ENCODE data around the gene SMC4. TPM values are rescaled to one million over a fixed set of nuclear protein-coding genes. Genes with fewer than 3 reads are reported as not detected.
A peak's percentile ranks its signal among the peaks of the same experiment; 100 is the strongest.

SMC4 gene
- total and polyA plus RNA-seq, 2 of the 13 experiments (the other 11 are each of a cell fraction or from before 2014, with no cell fraction given) = 19.2 to 74.3 TPM

DNA sequence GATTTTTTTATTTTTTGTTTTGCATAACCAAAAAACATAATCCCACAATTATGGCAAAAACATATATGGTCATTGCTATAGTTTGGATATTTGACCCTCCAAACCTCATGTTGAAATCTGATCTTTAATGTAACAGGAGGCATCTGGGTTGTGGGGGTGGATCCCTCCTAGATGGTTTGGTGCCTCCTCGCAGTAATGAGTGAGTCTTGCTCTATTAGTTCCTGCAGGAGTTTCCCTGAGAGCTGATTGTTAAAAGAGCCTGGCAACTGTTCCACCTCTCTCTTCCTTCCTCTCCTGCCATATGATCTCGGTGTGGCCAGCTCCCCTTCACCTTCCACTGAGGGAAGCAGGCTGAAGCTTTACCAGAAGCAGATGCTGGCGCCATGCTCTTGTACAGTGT lies 83.3 kb downstream of the SMC4 start:
- whole genome bisulfite sequencing (ENCODE audit: low lambda C conversion rate) = 54% methylated on average over 3 of the region's 3 CpGs
- H3K36me3 ChIP-seq (replicated peaks in 1 of 2; ENCODE audit: control insufficient read depth in 1 of 2, insufficient read depth in 2 of 2, low read length in 2 of 2) = no peaks in the 10 kb centered on the region
- BruUV-seq (replicated peaks) = no TSS peak
- ChIA-PET CTCF (ENCODE audit: low intra/inter-chr PET ratio, low total read pairs) (no interaction called here), POLR2A (no interaction called here)
- in situ Hi-C loops (cut with HindIII; ENCODE audit: extremely low pct_ligation_motif_present, low pct_unique_long_range_greater_than_20kb) = no loop called here
- ATAC-seq (no peak), DNase-seq (ENCODE audit: low spot score) (no peak), FAIRE-seq (no peak)
- peaks cover 6% of the 10 kb centered on the region; the same call in 1 of the 2 replicates for H3K4me1 ChIP-seq (ENCODE audit: insufficient read depth, low read length)
- H3K9me3 ChIP-seq (ENCODE audit: low read length) = no peaks in the 10 kb centered on the region
- H3K79me2 ChIP-seq (ENCODE audit: insufficient read depth, low read length) = no peaks in the 10 kb centered on the region
- no peak overlapping the region for H3K9ac ChIP-seq (ENCODE audit: insufficient read depth, low read depth, low read length)
- H4K20me1 ChIP-seq (ENCODE audit: insufficient read depth, low read length) = no peaks in the 10 kb centered on the region
- TF ChIP-seq SOX5 (CRISPR knock-in tag; IDR thresholded peaks at IDR 0.05; ENCODE audit: borderline replicate concordance) = no peak
- TF ChIP-seq, protein P1, sequence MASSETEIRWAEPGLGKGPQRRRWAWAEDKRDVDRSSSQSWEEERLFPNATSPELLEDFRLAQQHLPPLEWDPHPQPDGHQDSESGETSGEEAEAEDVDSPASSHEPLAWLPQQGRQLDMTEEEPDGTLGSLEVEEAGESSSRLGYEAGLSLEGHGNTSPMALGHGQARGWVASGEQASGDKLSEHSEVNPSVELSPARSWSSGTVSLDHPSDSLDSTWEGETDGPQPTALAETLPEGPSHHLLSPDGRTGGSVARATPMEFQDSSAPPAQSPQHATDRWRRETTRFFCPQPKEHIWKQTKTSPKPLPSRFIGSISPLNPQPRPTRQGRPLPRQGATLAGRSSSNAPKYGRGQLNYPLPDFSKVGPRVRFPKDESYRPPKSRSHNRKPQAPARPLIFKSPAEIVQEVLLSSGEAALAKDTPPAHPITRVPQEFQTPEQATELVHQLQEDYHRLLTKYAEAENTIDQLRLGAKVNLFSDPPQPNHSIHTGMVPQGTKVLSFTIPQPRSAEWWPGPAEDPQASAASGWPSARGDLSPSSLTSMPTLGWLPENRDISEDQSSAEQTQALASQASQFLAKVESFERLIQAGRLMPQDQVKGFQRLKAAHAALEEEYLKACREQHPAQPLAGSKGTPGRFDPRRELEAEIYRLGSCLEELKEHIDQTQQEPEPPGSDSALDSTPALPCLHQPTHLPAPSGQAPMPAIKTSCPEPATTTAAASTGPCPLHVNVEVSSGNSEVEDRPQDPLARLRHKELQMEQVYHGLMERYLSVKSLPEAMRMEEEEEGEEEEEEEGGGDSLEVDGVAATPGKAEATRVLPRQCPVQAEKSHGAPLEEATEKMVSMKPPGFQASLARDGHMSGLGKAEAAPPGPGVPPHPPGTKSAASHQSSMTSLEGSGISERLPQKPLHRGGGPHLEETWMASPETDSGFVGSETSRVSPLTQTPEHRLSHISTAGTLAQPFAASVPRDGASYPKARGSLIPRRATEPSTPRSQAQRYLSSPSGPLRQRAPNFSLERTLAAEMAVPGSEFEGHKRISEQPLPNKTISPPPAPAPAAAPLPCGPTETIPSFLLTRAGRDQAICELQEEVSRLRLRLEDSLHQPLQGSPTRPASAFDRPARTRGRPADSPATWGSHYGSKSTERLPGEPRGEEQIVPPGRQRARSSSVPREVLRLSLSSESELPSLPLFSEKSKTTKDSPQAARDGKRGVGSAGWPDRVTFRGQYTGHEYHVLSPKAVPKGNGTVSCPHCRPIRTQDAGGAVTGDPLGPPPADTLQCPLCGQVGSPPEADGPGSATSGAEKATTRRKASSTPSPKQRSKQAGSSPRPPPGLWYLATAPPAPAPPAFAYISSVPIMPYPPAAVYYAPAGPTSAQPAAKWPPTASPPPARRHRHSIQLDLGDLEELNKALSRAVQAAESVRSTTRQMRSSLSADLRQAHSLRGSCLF (CRISPR knock-in tag; IDR thresholded peaks at IDR 0.05; ENCODE audit: borderline replicate concordance) = no peak
- no peak for TF ChIP-seq ZNF83 (CRISPR knock-in tag; IDR thresholded peaks at IDR 0.05; ENCODE audit: borderline replicate concordance)
- TF ChIP-seq NR2C2 (CRISPR knock-in tag; IDR thresholded peaks at IDR 0.05; ENCODE audit: borderline replicate concordance) = no peak
- no peak for TF ChIP-seq ZNF256 (CRISPR knock-in tag; conservative IDR thresholded peaks at IDR 0.05)
- no peak for TF ChIP-seq MTA3 (CRISPR knock-in tag; IDR thresholded peaks at IDR 0.05)
- no peak for TF ChIP-seq NFATC3 (CRISPR knock-in tag; IDR thresholded peaks at IDR 0.05)
- no peak overlapping the region for H3K27ac ChIP-seq (ENCODE audit: extremely low read length, insufficient read depth, low read length)
- H3K4me2 ChIP-seq (ENCODE audit: low read depth, low read length) = no peak overlapping the region
- no peaks in the 10 kb centered on the region for H3K27me3 ChIP-seq (ENCODE audit: control insufficient read depth in 1 of 2, insufficient read depth in 2 of 2, low read length in 2 of 2)
- intact Hi-C loops (cut with micrococcal nuclease; ENCODE audit: unreplicated experiment) = loop anchor here (10.0 kb wide), 1 partner anchor 448 kb away; no protein-coding TSS in a partner anchor
- H3K4me3 ChIP-seq (replicated peaks in 1 of 3; ENCODE audit: insufficient read depth in 1 of 3, low read depth in 2 of 3, low read length in 3 of 3) = no peak overlapping the region
- no peak overlapping the region for H2AFZ ChIP-seq (ENCODE audit: low read length)

MicroRNA genes within 50 kb of the gene (microRNA counts, 767-probe panel; counts per million panel counts)
- not detected for microRNA hsa-miR-15b-5p

Small RNA genes within 50 kb of the gene (microRNA-seq; reads per million reads assigned to microRNA genes)
- gene MIR15B (507 reads per million, percentile 84 among the genes with 10 or more reads in this experiment), gene MIR16-2 (172 reads per million, percentile 78 among the genes with 10 or more reads in this experiment)

Small RNA genes within 50 kb of the gene (small RNA-seq; reads per million reads assigned to genes)
- gene MIR15B (ENCODE audit: insufficient read depth in 2 of 3, insufficient read length in 3 of 3, low read depth in 2 of 3, low replicate concordance in 1 of 3) (123 to 27,056 (median 4,840) reads per million in 3 experiments), gene MIR16-2 (ENCODE audit: insufficient read depth in 2 of 3, insufficient read length in 3 of 3, low read depth in 2 of 3, low replicate concordance in 1 of 3) (0.10 to 34.8 (median 10.4) reads per million in 3 experiments), gene RNU7-136P (ENCODE audit: insufficient read depth in 2 of 3, insufficient read length in 3 of 3, low read depth in 2 of 3, low replicate concordance in 1 of 3) (0 to 0.97 (median 0) reads per million in 3 experiments)

Other genes with a start within 250 kb of the SMC4 start
- 0.04 TPM in 1 of 2 replicates, not detected in the other for gene C3orf80, start 174.2 kb upstream of the SMC4 start, total RNA-seq (2016; rRNA removed; fragmentation: Illumina TruSeq; extraction: Trizol)
- 0.03 TPM in 2 replicates for gene C3orf80, start 174.2 kb upstream of the SMC4 start, polyA plus RNA-seq (2011; rRNA removed)
- 15.7 and 21.4 TPM in 2 replicates for gene IFT80, start 425 bp upstream of the SMC4 start, total RNA-seq (2016; rRNA removed; fragmentation: Illumina TruSeq; extraction: Trizol)
- 8.6 and 11.4 TPM in 2 replicates for gene IFT80, start 425 bp upstream of the SMC4 start, polyA plus RNA-seq (2011; rRNA removed)
- gene TRIM59, start 50.1 kb downstream of the SMC4 start, total RNA-seq (2016; rRNA removed; fragmentation: Illumina TruSeq; extraction: Trizol) = 3.2 and 4.1 TPM in 2 replicates
- 0.91 and 1.3 TPM in 2 replicates for gene TRIM59, start 50.1 kb downstream of the SMC4 start, polyA plus RNA-seq (2011; rRNA removed)
- gene KPNA4, start 165.9 kb downstream of the SMC4 start, total RNA-seq (2016; rRNA removed; fragmentation: Illumina TruSeq; extraction: Trizol) = 27.9 and 32.6 TPM in 2 replicates
- gene KPNA4, start 165.9 kb downstream of the SMC4 start, polyA plus RNA-seq (2011; rRNA removed) = 9.9 and 11.0 TPM in 2 replicates